ENCODE data around the gene GLT8D2. TPM values are rescaled to one million over a fixed set of nuclear protein-coding genes. Genes with fewer than 3 reads are reported as not detected.
A peak's percentile ranks its signal among the peaks of the same experiment; 100 is the strongest.

The GLT8D2 gene
- total and polyA plus RNA-seq, 2 donors (not counting 1 experiment from before 2014, with no cell fraction given) = 36.3 to 90.1 TPM

DNA sequence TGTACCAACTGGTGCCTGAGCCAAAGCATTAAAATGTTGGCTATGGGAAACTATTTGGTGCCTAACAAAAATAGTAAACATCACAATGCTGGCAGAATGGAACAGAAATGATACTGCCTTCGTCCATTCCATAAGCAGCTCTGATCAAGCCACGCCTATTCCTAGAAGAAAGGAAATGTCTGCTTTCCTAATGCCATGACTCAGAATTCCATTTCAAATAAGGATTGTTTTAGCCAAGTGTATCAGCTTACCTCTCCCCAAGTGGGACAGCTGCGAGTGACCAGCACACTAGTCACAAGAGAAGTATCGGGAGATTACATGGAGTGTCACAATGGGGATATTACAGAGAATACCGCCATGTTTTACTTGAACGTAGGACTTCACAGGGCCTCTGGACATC is 38.7 kb downstream of the GLT8D2 start:
- Histone ChIP-seq H4K20me1 (ENCODE audit: control insufficient read depth, extremely low read depth, insufficient read depth, low read length) (no peaks in the 10 kb centered on the region), H3K27me3 (ENCODE audit: control insufficient read depth, insufficient read depth, low read length) (no peaks in the 10 kb centered on the region), H2AFZ (ENCODE audit: low read length) (peak overlapping the region; percentile 3), H3K9ac (ENCODE audit: insufficient read depth, low read length) (no peak overlapping the region), H3K36me3 (ENCODE audit: control insufficient read depth, insufficient read depth, low read length) (no peaks in the 10 kb centered on the region), H3K4me3 (replicated peaks in 1 of 4; ENCODE audit: control extremely low read depth in 1 of 4, insufficient read depth in 1 of 4, low read depth in 3 of 4, low read length in 4 of 4) (no peak overlapping the region), H3K4me1 (ENCODE audit: control insufficient read depth, extremely low read depth, insufficient read depth, low read length) (peaks cover 10% of the 10 kb centered on the region), H3K9me3 (ENCODE audit: control insufficient read depth, insufficient read depth, low read depth, low read length) (no peaks in the 10 kb centered on the region), H3K79me2 (ENCODE audit: control insufficient read depth, insufficient read depth, low read length) (no peaks in the 10 kb centered on the region), H3K4me2 (ENCODE audit: extremely low read depth, insufficient read depth, low read length) (peak overlapping the region; percentile 56), H3K27ac (ENCODE audit: insufficient read depth, low read length) (peak overlapping the region; percentile 86)
- TF ChIP-seq, protein P1, sequence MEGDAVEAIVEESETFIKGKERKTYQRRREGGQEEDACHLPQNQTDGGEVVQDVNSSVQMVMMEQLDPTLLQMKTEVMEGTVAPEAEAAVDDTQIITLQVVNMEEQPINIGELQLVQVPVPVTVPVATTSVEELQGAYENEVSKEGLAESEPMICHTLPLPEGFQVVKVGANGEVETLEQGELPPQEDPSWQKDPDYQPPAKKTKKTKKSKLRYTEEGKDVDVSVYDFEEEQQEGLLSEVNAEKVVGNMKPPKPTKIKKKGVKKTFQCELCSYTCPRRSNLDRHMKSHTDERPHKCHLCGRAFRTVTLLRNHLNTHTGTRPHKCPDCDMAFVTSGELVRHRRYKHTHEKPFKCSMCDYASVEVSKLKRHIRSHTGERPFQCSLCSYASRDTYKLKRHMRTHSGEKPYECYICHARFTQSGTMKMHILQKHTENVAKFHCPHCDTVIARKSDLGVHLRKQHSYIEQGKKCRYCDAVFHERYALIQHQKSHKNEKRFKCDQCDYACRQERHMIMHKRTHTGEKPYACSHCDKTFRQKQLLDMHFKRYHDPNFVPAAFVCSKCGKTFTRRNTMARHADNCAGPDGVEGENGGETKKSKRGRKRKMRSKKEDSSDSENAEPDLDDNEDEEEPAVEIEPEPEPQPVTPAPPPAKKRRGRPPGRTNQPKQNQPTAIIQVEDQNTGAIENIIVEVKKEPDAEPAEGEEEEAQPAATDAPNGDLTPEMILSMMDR (conservative IDR thresholded peaks at IDR 0.05 in 1 of 2, IDR thresholded peaks at IDR 0.05 in 1 of 2; ENCODE audit: low read depth in 1 of 2, low read length in 2 of 2) = no peak
- TF ChIP-seq EZH2 (IDR thresholded peaks at IDR 0.05; ENCODE audit: low read length, missing control alignments) = no peak
- peak; percentile 90 to 95 for DNase-seq (ENCODE audit: low read depth in 2 of 2)

GRCh38 chr12:104010606-104011169 is 39.3 kb downstream of the GLT8D2 start:
- H3K4me1 ChIP-seq (ENCODE audit: control insufficient read depth, extremely low read depth, insufficient read depth, low read length) = peaks cover 10% of the 10 kb centered on the region
- H2AFZ ChIP-seq (ENCODE audit: low read length) = peak overlapping the region; percentile 3
- no peak for DNase-seq (ENCODE audit: low read depth in 2 of 2)

GRCh38 chr12:104010121-104010520 is 39.9 kb downstream of the GLT8D2 start:
- Histone ChIP-seq H3K36me3 (ENCODE audit: control insufficient read depth, insufficient read depth, low read length) (no peaks in the 10 kb centered on the region), H3K4me3 (replicated peaks in 1 of 4; ENCODE audit: control extremely low read depth in 1 of 4, insufficient read depth in 1 of 4, low read depth in 3 of 4, low read length in 4 of 4) (no peak overlapping the region), H3K9ac (ENCODE audit: insufficient read depth, low read length) (no peak overlapping the region), H2AFZ (ENCODE audit: low read length) (no peak overlapping the region), H3K27ac (ENCODE audit: insufficient read depth, low read length) (no peak overlapping the region), H3K4me2 (ENCODE audit: extremely low read depth, insufficient read depth, low read length) (no peak overlapping the region), H4K20me1 (ENCODE audit: control insufficient read depth, extremely low read depth, insufficient read depth, low read length) (no peaks in the 10 kb centered on the region), H3K9me3 (ENCODE audit: control insufficient read depth, insufficient read depth, low read depth, low read length) (no peaks in the 10 kb centered on the region), H3K79me2 (ENCODE audit: control insufficient read depth, insufficient read depth, low read length) (no peaks in the 10 kb centered on the region), H3K27me3 (ENCODE audit: control insufficient read depth, insufficient read depth, low read length) (no peaks in the 10 kb centered on the region), H3K4me1 (ENCODE audit: control insufficient read depth, extremely low read depth, insufficient read depth, low read length) (peaks cover 10% of the 10 kb centered on the region)
- DNase-seq (ENCODE audit: low read depth in 2 of 2) = peak in 1 of 2 donors; percentile 47
- no peak for TF ChIP-seq EZH2 (IDR thresholded peaks at IDR 0.05; ENCODE audit: low read length, missing control alignments)
- TF ChIP-seq, protein P1 (conservative IDR thresholded peaks at IDR 0.05 in 1 of 2, IDR thresholded peaks at IDR 0.05 in 1 of 2; ENCODE audit: low read depth in 1 of 2, low read length in 2 of 2) = no peak

More at GRCh38 chr12:104010606-104011169, 39.3 kb downstream of the GLT8D2 start:
- Histone ChIP-seq H3K36me3 (ENCODE audit: control insufficient read depth, insufficient read depth, low read length) (no peaks in the 10 kb centered on the region), H3K27me3 (ENCODE audit: control insufficient read depth, insufficient read depth, low read length) (no peaks in the 10 kb centered on the region), H3K79me2 (ENCODE audit: control insufficient read depth, insufficient read depth, low read length) (no peaks in the 10 kb centered on the region), H4K20me1 (ENCODE audit: control insufficient read depth, extremely low read depth, insufficient read depth, low read length) (no peaks in the 10 kb centered on the region), H3K9ac (ENCODE audit: insufficient read depth, low read length) (no peak overlapping the region), H3K4me2 (ENCODE audit: extremely low read depth, insufficient read depth, low read length) (peak overlapping the region; percentile 56), H3K9me3 (ENCODE audit: control insufficient read depth, insufficient read depth, low read depth, low read length) (no peaks in the 10 kb centered on the region), H3K27ac (ENCODE audit: insufficient read depth, low read length) (peak overlapping the region; percentile 86), H3K4me3 (replicated peaks in 1 of 4; ENCODE audit: control extremely low read depth in 1 of 4, insufficient read depth in 1 of 4, low read depth in 3 of 4, low read length in 4 of 4) (no peak overlapping the region)
- no peak for TF ChIP-seq EZH2 (IDR thresholded peaks at IDR 0.05; ENCODE audit: low read length, missing control alignments)
- TF ChIP-seq, protein P1 (conservative IDR thresholded peaks at IDR 0.05 in 1 of 2, IDR thresholded peaks at IDR 0.05 in 1 of 2; ENCODE audit: low read depth in 1 of 2, low read length in 2 of 2) = no peak

Measured in fibroblast of lung (primary cell).